ENCODE measurements around the gene FBXL19. TPM values are rescaled to one million over a fixed set of nuclear protein-coding genes. Genes with fewer than 3 reads are reported as not detected.

FBXL19 gene
- total and polyA plus RNA-seq, 2 of the 13 experiments (the other 11 are each of a cell fraction or from before 2014, with no cell fraction given): 6.0 to 13.7 TPM

- TF ChIP-seq ZBTB40 (IDR thresholded peaks at IDR 0.05): no peak
- no peak; the same call in 1 of the 2 replicates for TF ChIP-seq ZBTB40 (CRISPR knock-in tag; IDR thresholded peaks at IDR 0.05)
- peak; percentile 34; the same call in 1 of the 2 replicates for TF ChIP-seq BCL6 (CRISPR knock-in tag; IDR thresholded peaks at IDR 0.05)
- no peak for TF ChIP-seq FOXM1 (CRISPR knock-in tag; IDR thresholded peaks at IDR 0.05)
- TF ChIP-seq, protein P1, sequence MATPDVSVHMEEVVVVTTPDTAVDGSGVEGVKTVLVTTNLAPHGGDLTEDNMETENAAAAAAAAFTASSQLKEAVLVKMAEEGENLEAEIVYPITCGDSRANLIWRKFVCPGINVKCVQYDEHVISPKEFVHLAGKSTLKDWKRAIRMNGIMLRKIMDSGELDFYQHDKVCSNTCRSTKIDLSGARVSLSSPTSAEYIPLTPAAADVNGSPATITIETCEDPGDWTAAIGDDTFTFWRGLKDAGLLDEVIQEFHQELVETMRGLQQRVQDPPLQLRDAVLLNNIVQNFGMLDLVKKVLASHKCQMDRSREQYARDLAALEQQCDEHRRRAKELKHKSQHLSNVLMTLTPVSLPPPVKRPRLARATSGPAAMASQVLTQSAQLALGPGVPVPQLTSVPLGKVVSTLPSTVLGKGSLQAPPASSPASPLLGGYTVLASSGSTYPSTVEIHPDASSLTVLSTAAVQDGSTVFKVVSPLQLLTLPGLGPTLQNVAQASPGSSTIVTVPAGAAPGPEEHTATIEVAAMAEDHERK (CRISPR knock-in tag; IDR thresholded peaks at IDR 0.05; ENCODE audit: low read depth): no peak
- TF ChIP-seq, protein P2, sequence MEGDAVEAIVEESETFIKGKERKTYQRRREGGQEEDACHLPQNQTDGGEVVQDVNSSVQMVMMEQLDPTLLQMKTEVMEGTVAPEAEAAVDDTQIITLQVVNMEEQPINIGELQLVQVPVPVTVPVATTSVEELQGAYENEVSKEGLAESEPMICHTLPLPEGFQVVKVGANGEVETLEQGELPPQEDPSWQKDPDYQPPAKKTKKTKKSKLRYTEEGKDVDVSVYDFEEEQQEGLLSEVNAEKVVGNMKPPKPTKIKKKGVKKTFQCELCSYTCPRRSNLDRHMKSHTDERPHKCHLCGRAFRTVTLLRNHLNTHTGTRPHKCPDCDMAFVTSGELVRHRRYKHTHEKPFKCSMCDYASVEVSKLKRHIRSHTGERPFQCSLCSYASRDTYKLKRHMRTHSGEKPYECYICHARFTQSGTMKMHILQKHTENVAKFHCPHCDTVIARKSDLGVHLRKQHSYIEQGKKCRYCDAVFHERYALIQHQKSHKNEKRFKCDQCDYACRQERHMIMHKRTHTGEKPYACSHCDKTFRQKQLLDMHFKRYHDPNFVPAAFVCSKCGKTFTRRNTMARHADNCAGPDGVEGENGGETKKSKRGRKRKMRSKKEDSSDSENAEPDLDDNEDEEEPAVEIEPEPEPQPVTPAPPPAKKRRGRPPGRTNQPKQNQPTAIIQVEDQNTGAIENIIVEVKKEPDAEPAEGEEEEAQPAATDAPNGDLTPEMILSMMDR (CRISPR knock-in tag; IDR thresholded peaks at IDR 0.05): peak; percentile 97
- no peak for TF ChIP-seq NONO (IDR thresholded peaks at IDR 0.05)
- peak; percentile 58; the same call in 1 of the 2 replicates for TF ChIP-seq NONO (CRISPR knock-in tag; conservative IDR thresholded peaks at IDR 0.05)
- no peak for TF ChIP-seq MAFG (CRISPR knock-in tag; IDR thresholded peaks at IDR 0.05)
- TF ChIP-seq PITX1 (CRISPR knock-in tag; IDR thresholded peaks at IDR 0.05): 0 out of 2 replicates have a peak, but pooled peaks have one; percentile 23
- TF ChIP-seq ZNF232 (CRISPR knock-in tag; IDR thresholded peaks at IDR 0.05; ENCODE audit: borderline replicate concordance): no peak
- TF ChIP-seq TEAD2 (CRISPR knock-in tag; IDR thresholded peaks at IDR 0.05): no peak
- 0 out of 2 replicates have a peak, but pooled peaks have one; percentile 23 for TF ChIP-seq LBX2 (CRISPR knock-in tag; IDR thresholded peaks at IDR 0.05; ENCODE audit: borderline replicate concordance)
- TF ChIP-seq PHF21A (CRISPR knock-in tag; IDR thresholded peaks at IDR 0.05): no peak
- no peak for TF ChIP-seq ZNF766 (CRISPR knock-in tag; IDR thresholded peaks at IDR 0.05; ENCODE audit: borderline replicate concordance)
- no peak for TF ChIP-seq TOPORS (CRISPR knock-in tag; IDR thresholded peaks at IDR 0.05)
- no peak for TF ChIP-seq MATR3 (CRISPR knock-in tag; IDR thresholded peaks at IDR 0.05)
- no peak for TF ChIP-seq DNMT3B (CRISPR knock-in tag; conservative IDR thresholded peaks at IDR 0.05)
- no peak for TF ChIP-seq ZKSCAN1 (IDR thresholded peaks at IDR 0.05; ENCODE audit: low read length)
Measured at GRCh38 chr16:30953511-30954124, 30.2 kb downstream of the FBXL19 start (continued).

All from HepG2 (cell line).